Measurements from ENCODE around the gene PIP4K2C. TPM values are rescaled to one million over a fixed set of nuclear protein-coding genes. Genes with fewer than 3 reads are reported as not detected.

The PIP4K2C gene
- total RNA-seq, 4 donors from 2014 or later, result 38.4 to 308 (median 45.8) TPM

GRCh38 chr12:57576613-57577160 is 14.3 kb upstream of the PIP4K2C start:
- no peak for TF ChIP-seq POLR2AphosphoS5 (IDR thresholded peaks at IDR 0.05)
- no peak for TF ChIP-seq POLR2A (IDR thresholded peaks at IDR 0.05)
- TF ChIP-seq, protein P1, sequence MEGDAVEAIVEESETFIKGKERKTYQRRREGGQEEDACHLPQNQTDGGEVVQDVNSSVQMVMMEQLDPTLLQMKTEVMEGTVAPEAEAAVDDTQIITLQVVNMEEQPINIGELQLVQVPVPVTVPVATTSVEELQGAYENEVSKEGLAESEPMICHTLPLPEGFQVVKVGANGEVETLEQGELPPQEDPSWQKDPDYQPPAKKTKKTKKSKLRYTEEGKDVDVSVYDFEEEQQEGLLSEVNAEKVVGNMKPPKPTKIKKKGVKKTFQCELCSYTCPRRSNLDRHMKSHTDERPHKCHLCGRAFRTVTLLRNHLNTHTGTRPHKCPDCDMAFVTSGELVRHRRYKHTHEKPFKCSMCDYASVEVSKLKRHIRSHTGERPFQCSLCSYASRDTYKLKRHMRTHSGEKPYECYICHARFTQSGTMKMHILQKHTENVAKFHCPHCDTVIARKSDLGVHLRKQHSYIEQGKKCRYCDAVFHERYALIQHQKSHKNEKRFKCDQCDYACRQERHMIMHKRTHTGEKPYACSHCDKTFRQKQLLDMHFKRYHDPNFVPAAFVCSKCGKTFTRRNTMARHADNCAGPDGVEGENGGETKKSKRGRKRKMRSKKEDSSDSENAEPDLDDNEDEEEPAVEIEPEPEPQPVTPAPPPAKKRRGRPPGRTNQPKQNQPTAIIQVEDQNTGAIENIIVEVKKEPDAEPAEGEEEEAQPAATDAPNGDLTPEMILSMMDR (IDR thresholded peaks at IDR 0.05), result no peak
- TF ChIP-seq EP300 (IDR thresholded peaks at IDR 0.05; ENCODE audit: low read depth), result no peak
- Histone ChIP-seq H3K27me3 (no peaks in the 10 kb centered on the region), H3K36me3 (no peaks in the 10 kb centered on the region), H3K27ac (no peak overlapping the region), H3K4me1 (no peaks in the 10 kb centered on the region), H3K4me3 (no peak overlapping the region), H3K9me3 (no peaks in the 10 kb centered on the region)
- in situ Hi-C loops (cut with MboI; ENCODE audit: low pct_ligation_motif_present in 1 of 4, low pct_unique_long_range_greater_than_20kb in 1 of 4, low sequenced_read_pairs in 3 of 4) (loop anchor here in 1 of 4 donors (10.0 kb wide), 1 partner anchor 48 kb away; no protein-coding TSS in a partner anchor), intact Hi-C loops (cut with DNase I; ENCODE audit: low total_unique reads) (no loop called here)
- no peak for DNase-seq
- WGBS, 2 donors (ENCODE audit: low coverage in 1 of 2), result 77 to 78% methylated on average over 4 to 9 of the region's 9 CpGs

DNA sequence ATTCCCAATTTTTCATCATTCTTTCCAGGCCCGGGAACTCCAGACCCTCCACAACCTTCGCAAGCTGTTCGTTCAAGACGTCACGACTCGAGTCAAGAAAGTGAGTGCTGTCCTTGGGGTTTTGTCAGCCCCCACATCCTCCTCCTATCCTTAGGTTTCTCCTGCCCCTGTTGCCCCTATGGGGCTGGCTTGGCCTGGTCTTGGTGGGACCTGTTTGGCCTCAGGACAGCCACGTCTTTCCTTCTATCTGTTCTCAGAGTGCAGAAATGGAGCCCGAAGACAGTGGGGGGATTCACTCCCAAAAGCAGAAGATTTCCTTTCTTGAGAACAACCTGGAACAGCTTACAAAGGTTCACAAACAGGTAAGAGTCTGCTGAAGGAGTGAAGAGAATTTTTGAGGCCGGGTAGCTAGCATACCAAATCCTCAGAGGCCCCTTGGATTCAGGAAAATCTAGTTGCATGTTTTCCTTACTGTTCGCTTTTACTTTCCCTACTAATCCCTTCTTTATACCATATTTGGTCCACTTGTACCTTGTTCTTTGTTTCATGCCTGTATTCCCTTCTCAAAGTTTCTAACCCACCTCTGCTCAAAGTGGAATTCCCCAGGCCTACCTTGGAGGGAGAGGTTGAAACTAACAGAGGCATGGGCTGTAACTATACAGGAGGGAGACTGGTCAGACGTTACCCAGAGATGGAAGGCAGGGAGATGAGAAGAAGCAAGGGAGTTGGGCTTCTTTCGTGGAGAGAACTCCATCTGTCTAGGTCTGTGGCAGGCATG is 12.8 kb upstream of the PIP4K2C start:
- no peaks in the 10 kb centered on the region for H3K9me3 ChIP-seq
- intact Hi-C loops (cut with DNase I; ENCODE audit: low total_unique reads) (no loop called here), in situ Hi-C loops (cut with MboI; ENCODE audit: low pct_ligation_motif_present in 1 of 4, low pct_unique_long_range_greater_than_20kb in 1 of 4, low sequenced_read_pairs in 3 of 4) (loop anchor here in 1 of 4 donors (10.0 kb wide), 1 partner anchor 47 kb away; no protein-coding TSS in a partner anchor)
- 90 to 95% methylated on average over 11 to 12 of the region's 12 CpGs for WGBS, 2 donors (ENCODE audit: low coverage in 1 of 2)
- peaks cover 11% of the 10 kb centered on the region for H3K27me3 ChIP-seq
- TF ChIP-seq POLR2A (IDR thresholded peaks at IDR 0.05) (no peak), EP300 (IDR thresholded peaks at IDR 0.05; ENCODE audit: low read depth) (no peak)
- no peaks in the 10 kb centered on the region for H3K4me1 ChIP-seq
- no peak overlapping the region for H3K27ac ChIP-seq
- no peak for DNase-seq
- H3K4me3 ChIP-seq, result no peak overlapping the region
- H3K36me3 ChIP-seq, result no peaks in the 10 kb centered on the region

- Histone ChIP-seq H3K27ac (no peak overlapping the region), H3K9me3 (no peaks in the 10 kb centered on the region), H3K4me3 (no peak overlapping the region), H3K36me3 (no peaks in the 10 kb centered on the region), H3K4me1 (no peaks in the 10 kb centered on the region), H3K27me3 (peaks cover 13% of the 10 kb centered on the region)
- 50 to 87% methylated on average over 1 to 2 of the region's 2 CpGs for WGBS, 2 donors (ENCODE audit: low coverage in 1 of 2)
- DNase-seq, result no peak
- in situ Hi-C loops (cut with MboI; ENCODE audit: low pct_ligation_motif_present in 1 of 4, low pct_unique_long_range_greater_than_20kb in 1 of 4, low sequenced_read_pairs in 3 of 4) (loop anchor here in 1 of 4 donors (10.0 kb wide), 1 partner anchor 46 kb away; no protein-coding TSS in a partner anchor), intact Hi-C loops (cut with DNase I; ENCODE audit: low total_unique reads) (no loop called here)
- TF ChIP-seq POLR2A (IDR thresholded peaks at IDR 0.05) (no peak), POLR2AphosphoS5 (IDR thresholded peaks at IDR 0.05) (no peak), EP300 (IDR thresholded peaks at IDR 0.05; ENCODE audit: low read depth) (no peak)
- TF ChIP-seq, protein P1 (IDR thresholded peaks at IDR 0.05), result no peak
Measured at GRCh38 chr12:57579011-57579410, 12.0 kb upstream of the PIP4K2C start.

DNA sequence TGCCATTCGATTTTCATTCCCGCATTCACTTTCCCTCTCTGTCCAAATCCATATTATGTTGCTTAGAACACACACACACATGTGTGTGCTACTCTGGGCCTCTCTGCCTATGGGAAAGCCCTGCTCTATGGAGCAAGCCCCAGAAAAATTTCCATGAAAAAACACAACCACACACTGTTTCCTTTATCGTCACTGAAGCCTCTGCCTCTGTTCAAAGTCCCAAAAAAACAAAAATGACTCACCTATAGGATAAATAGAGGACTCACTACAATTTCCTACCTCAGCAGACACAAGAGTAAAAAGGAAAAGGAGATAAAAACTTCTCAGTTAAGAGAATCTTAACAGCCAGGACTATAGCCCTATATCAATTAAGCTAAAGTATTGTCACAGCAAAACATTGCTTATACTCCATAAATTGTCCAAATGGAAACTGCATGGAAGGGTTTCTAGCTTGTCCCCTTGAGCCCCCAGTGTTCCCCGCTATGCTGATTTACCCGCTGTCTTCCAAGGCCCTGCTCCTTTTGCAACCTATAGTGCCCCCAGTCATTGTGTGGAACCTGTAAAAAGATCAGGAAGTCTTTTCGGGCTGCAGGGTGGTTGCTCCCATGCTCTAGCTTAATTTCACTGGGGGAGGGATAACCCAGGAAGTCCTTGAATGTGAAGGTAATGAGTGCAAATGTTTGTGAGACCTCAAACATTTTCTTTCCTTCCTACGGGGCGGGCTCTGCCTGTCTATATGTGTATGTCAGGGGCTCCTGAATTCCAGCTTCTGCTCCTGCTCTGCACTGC is 11.1 kb upstream of the PIP4K2C start:
- Histone ChIP-seq H3K27me3 (peaks cover 14% of the 10 kb centered on the region), H3K27ac (peak overlapping the region in 1 of 4 donors; percentile 25), H3K9me3 (no peaks in the 10 kb centered on the region), H3K4me3 (no peak overlapping the region), H3K4me1 (no peaks in the 10 kb centered on the region), H3K36me3 (no peaks in the 10 kb centered on the region)
- no peak for DNase-seq
- in situ Hi-C loops (cut with MboI; ENCODE audit: low pct_ligation_motif_present in 1 of 4, low pct_unique_long_range_greater_than_20kb in 1 of 4, low sequenced_read_pairs in 3 of 4), result loop anchor here in 3 of 4 donors (5.0 to 10.0 kb wide), 3 partner anchors 42 to 47 kb away; no protein-coding TSS in a partner anchor
- no peak for TF ChIP-seq POLR2AphosphoS5 (IDR thresholded peaks at IDR 0.05)
- TF ChIP-seq POLR2A (IDR thresholded peaks at IDR 0.05), result no peak
- intact Hi-C loops (cut with DNase I; ENCODE audit: low total_unique reads), result loop anchor here (2.0 kb wide), 1 partner anchor 47 kb away; no protein-coding TSS in a partner anchor
- WGBS, 2 donors (ENCODE audit: low coverage in 1 of 2), result 80 to 87% methylated on average over 3 to 8 of the region's 8 CpGs
